ENCODE results near the gene FIBCD1. TPM values are rescaled to one million over a fixed set of nuclear protein-coding genes. Genes with fewer than 3 reads are reported as not detected.

FIBCD1 gene
- total and polyA plus RNA-seq, 9 of the 15 experiments (the other 6 are each of a cell fraction or from before 2014, with no cell fraction given) = 0.53 to 1.2 (median 0.95) TPM; not detected in 4

GRCh38 chr9:130908146-130908877, 30.7 kb downstream of the FIBCD1 start (continued):
- TF ChIP-seq IRF9 (tag; IDR thresholded peaks at IDR 0.05) (no peak), THAP7 (CRISPR knock-in tag; IDR thresholded peaks at IDR 0.05) (no peak), CREB5 (CRISPR knock-in tag; IDR thresholded peaks at IDR 0.05) (no peak), CLOCK (CRISPR knock-in tag; IDR thresholded peaks at IDR 0.05; ENCODE audit: borderline replicate concordance) (no peak), ZNF830 (CRISPR knock-in tag; IDR thresholded peaks at IDR 0.05) (no peak), ATF4 (CRISPR knock-in tag; IDR thresholded peaks at IDR 0.05) (no peak), HMBOX1 (IDR thresholded peaks at IDR 0.05) (no peak), SP2 (IDR thresholded peaks at IDR 0.05; ENCODE audit: extremely low read depth, low read depth, low read length, poor library complexity, severe bottlenecking) (peak; percentile 5), ZC3H4 (CRISPR knock-in tag; IDR thresholded peaks at IDR 0.05; ENCODE audit: borderline replicate concordance) (no peak), ZNF644 (tag; IDR thresholded peaks at IDR 0.05; ENCODE audit: low read depth) (no peak), CHD2 (IDR thresholded peaks at IDR 0.05; ENCODE audit: low read depth, low read length) (0 out of 2 replicates have a peak, but pooled peaks have one; percentile 12), CREM (IDR thresholded peaks at IDR 0.05; ENCODE audit: low read depth) (no peak), TAF7 (tag; IDR thresholded peaks at IDR 0.05) (no peak), ZNF699 (CRISPR knock-in tag; IDR thresholded peaks at IDR 0.05; ENCODE audit: insufficient replicate concordance) (no peak)
- TF ChIP-seq, protein P1, sequence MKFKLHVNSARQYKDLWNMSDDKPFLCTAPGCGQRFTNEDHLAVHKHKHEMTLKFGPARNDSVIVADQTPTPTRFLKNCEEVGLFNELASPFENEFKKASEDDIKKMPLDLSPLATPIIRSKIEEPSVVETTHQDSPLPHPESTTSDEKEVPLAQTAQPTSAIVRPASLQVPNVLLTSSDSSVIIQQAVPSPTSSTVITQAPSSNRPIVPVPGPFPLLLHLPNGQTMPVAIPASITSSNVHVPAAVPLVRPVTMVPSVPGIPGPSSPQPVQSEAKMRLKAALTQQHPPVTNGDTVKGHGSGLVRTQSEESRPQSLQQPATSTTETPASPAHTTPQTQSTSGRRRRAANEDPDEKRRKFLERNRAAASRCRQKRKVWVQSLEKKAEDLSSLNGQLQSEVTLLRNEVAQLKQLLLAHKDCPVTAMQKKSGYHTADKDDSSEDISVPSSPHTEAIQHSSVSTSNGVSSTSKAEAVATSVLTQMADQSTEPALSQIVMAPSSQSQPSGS (CRISPR knock-in tag; IDR thresholded peaks at IDR 0.05) = no peak
- TF ChIP-seq, protein P2, sequence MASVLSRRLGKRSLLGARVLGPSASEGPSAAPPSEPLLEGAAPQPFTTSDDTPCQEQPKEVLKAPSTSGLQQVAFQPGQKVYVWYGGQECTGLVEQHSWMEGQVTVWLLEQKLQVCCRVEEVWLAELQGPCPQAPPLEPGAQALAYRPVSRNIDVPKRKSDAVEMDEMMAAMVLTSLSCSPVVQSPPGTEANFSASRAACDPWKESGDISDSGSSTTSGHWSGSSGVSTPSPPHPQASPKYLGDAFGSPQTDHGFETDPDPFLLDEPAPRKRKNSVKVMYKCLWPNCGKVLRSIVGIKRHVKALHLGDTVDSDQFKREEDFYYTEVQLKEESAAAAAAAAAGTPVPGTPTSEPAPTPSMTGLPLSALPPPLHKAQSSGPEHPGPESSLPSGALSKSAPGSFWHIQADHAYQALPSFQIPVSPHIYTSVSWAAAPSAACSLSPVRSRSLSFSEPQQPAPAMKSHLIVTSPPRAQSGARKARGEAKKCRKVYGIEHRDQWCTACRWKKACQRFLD (CRISPR knock-in tag; IDR thresholded peaks at IDR 0.05) = no peak

All from K562 (cell line).